Heart right ventricle (tissue), 16 donors: ENCODE data around the gene MYDGF. TPM values are rescaled to one million over a fixed set of nuclear protein-coding genes. Genes with fewer than 3 reads are reported as not detected.
A peak's percentile ranks its signal among the peaks of the same experiment; 100 is the strongest.

Experiments
- ATAC-seq, 8 donors: fragments of 200-7000 bp; cut with Tn5 transposase; one replicate each; pipeline ENCODE4 v1.9.1; 2020; ENCODE audit warnings: mild to moderate bottlenecking in 8 of 8, moderate library complexity in 8 of 8, moderate number of reproducible peaks in 1 of 8
- DNase-seq, 2 donors: peaks; one replicate each; pipeline ENCODE4 v3.0.0-alpha.2; 2020
- H3K27ac ChIP-seq, 10 donors: fragments of 200-600 bp; sonication (generic) in 2 of 10; one replicate each; pipeline versions ENCODE4 v1.5.0 to v1.8.0; 2020 to 2022; ENCODE audit warnings: mild to moderate bottlenecking in 3 of 10
- H3K27me3 ChIP-seq, 7 donors: fragments of 200-600 bp; one replicate each; pipeline ENCODE4 v1.8.0; 2021 to 2022; ENCODE audit warnings: mild to moderate bottlenecking in 2 of 7
- H3K36me3 ChIP-seq, 9 donors: fragments of 200-600 bp; sonication (generic) in 1 of 9; one replicate each; pipeline versions ENCODE4 v1.5.0 to v1.8.0; 2020 to 2022; ENCODE audit warnings: mild to moderate bottlenecking in 2 of 9
- H3K4me1 ChIP-seq, 9 donors: fragments of 200-600 bp; sonication (generic) in 1 of 9; one replicate each; pipeline versions ENCODE4 v1.5.0 to v1.8.0; 2020 to 2022; ENCODE audit warnings: mild to moderate bottlenecking in 4 of 9
- H3K4me3 ChIP-seq, 10 donors: fragments of 200-600 bp; sonication (generic) in 2 of 10; one replicate each; pipeline versions ENCODE4 v1.5.0 to v1.8.0; 2020 to 2022; ENCODE audit warnings: mild to moderate bottlenecking in 7 of 10, moderate library complexity in 2 of 10
- H3K9me3 ChIP-seq, 11 donors: fragments of 200-600 bp in 10 of 11; sonication (generic) in 2 of 11; one replicate each; pipeline versions ENCODE4 v1.5.0 to v1.8.0; 2013 to 2022; ENCODE audit warnings: mild to moderate bottlenecking in 2 of 11, control low read depth in 1 of 11, moderate library complexity in 1 of 11
- WGBS, 2 donors: extraction: QIAGEN DNeasy Blood & Tissue Kit; methylation state at CpG; one replicate each; pipeline ENCODE4 v1.1.7; 2013; ENCODE audit warnings: inconsistent platforms in 1 of 2; 5-methylcytosine and 5-hydroxymethylcytosine counted together
- intact Hi-C, 10 donors: fragments of 100-400 bp; cut with DNase I; formaldehyde crosslinking; loops; one replicate each; pipeline versions ENCODE4 v1.11.1 to v1.14.2; 2022
- polyA plus RNA-seq, 2 donors: library from polyadenylated mRNA; stranded (reverse); fragments of 200-250 nt; gene quantifications; one replicate each; pipeline ENCODE4 v1.2.3, GENCODE V29; 2013
- total RNA-seq, 10 donors: library from RNA; stranded (reverse); fragmentation: NEBNext Ultra II Directional in 3 of 10; extraction: Animal tissue kit (Norgen Biotek cat#: 25700) in 3 of 10; gene quantifications; one replicate each; pipeline versions ENCODE4 v1.2.1 to v1.2.4, GENCODE V29; 2021 to 2023
- TF ChIP-seq, protein P1 (sequence below), 9 donors: fragments of 200-600 bp; sonication (generic) in 2 of 9; IDR thresholded peaks; one replicate each; pipeline versions ENCODE4 v1.5.0 to v1.8.0; 2021 to 2022; ENCODE audit warnings: antibody characterized with exemption in 9 of 9, mild to moderate bottlenecking in 5 of 9, moderate library complexity in 1 of 9
- donor health status: Arrhythmogenic right ventricular cardiomyopathy.
- donor health status: ischemic (EF 13 %, LVEDD 7.1; RV severe dilation, severe dysfunction).
- donor health status: healthy with polysubstance abuse.
- donor health status: DM: no; HTN: yes; CAD: no.
- donor health status: DM: no; HTN: no; CAD: no.
- donor health status: ischemic (EF 25% LVEDD 6.9; RV normal size, moderate dysfunction).
- donor health status: ischemic (EF 25% LVEDD 5.7; RV mildly dilated, moderate dysfunction).
- donor health status: healthy.
- donor health status: DM: yes; HTN: yes; CAD: no.
- donor health status: Ischemic cardiomyopathy.
- donor health status: ischemic (EF 35%, LVEDD 5.7; RV mildly dilated, moderate dysfunction).
- donor health status: nonischemic (EF 11% LVEDD 7.7; RV severe dilation, severe dysfunction).
- donor health status: DM: yes; HTN: yes; CAD: no.
- donor health status: PGD.
- donor health status: ischemic (EF 29% LVEDD 5.4; RV normal size, mild dysfunction).
- donor health status: nonischemic (EF 23%, LVEDD 6.1; RV moderate dilation, normal function).

MYDGF gene
- total and polyA plus RNA-seq, 12 donors = 14.2 to 211 (median 25.3) TPM

DNA sequence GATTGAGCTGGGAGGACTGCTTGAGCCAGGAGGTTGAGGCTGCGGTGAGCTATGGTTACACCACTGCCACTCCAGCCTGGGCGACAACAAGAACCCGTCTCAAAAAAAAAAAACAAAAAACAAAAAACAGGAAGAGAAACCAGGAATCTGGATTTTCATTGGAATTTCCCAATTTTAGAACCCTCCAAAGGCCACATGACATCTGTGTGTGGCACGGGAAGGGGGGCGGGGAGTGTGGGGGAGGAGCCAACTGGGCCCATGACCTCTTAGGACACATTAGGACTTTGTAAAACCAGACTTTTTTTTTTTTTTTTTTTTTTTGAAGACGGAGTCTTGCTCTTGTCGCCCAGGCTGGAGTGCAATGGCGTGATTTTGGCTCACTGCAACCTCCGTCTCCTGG is 21.2 kb upstream of the MYDGF start:
- Histone ChIP-seq H3K4me1 (peaks cover 0 to 42% (median 18%) of the 10 kb centered on the region in 9 donors), H3K27ac (peak overlapping the region in 1 of 10 donors; percentile 79), H3K27me3 (no peaks in the 10 kb centered on the region), H3K36me3 (peaks cover 7 to 99% (median 83%) of the 10 kb centered on the region in 9 donors), H3K4me3 (no peak overlapping the region), H3K9me3 (no peaks in the 10 kb centered on the region)
- DNase-seq = no peak
- intact Hi-C loops = no loop called here
- TF ChIP-seq, protein P1, sequence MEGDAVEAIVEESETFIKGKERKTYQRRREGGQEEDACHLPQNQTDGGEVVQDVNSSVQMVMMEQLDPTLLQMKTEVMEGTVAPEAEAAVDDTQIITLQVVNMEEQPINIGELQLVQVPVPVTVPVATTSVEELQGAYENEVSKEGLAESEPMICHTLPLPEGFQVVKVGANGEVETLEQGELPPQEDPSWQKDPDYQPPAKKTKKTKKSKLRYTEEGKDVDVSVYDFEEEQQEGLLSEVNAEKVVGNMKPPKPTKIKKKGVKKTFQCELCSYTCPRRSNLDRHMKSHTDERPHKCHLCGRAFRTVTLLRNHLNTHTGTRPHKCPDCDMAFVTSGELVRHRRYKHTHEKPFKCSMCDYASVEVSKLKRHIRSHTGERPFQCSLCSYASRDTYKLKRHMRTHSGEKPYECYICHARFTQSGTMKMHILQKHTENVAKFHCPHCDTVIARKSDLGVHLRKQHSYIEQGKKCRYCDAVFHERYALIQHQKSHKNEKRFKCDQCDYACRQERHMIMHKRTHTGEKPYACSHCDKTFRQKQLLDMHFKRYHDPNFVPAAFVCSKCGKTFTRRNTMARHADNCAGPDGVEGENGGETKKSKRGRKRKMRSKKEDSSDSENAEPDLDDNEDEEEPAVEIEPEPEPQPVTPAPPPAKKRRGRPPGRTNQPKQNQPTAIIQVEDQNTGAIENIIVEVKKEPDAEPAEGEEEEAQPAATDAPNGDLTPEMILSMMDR (IDR thresholded peaks at IDR 0.05) = no peak
- 91 to 93% methylated on average over 8 to 9 of the region's 9 CpGs for WGBS, 2 donors
- peak in 1 of 8 donors; percentile 12 for ATAC-seq

DNA sequence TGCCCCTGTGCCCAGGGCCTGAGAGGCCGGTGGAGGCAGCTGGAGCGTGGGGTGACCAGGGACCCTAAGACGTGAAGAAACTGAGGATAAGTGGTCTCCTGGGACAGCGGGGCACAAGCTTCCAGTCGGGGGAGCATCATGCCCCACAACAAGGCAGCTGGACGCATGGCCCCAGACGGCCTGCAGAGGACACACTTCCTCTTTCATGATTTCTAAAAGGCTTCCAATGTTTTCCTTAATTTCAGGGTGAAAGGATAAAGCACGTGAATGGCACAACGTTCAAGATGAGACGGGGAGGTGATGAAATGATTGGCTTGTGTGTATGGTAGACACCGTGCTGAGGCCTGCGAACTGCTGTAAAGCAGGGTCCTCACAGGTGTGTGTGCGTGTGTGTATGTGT is 20.2 kb upstream of the MYDGF start:
- Histone ChIP-seq H3K27me3 (no peaks in the 10 kb centered on the region), H3K4me3 (no peak overlapping the region), H3K36me3 (peaks cover 7 to 99% (median 82%) of the 10 kb centered on the region in 9 donors), H3K27ac (peak overlapping the region in 1 of 10 donors; percentile 79), H3K4me1 (peaks cover 0 to 42% (median 14%) of the 10 kb centered on the region in 9 donors), H3K9me3 (no peaks in the 10 kb centered on the region)
- 83 to 85% methylated on average over 13 of the region's 13 CpGs for WGBS, 2 donors
- DNase-seq = no peak
- intact Hi-C loops = no loop called here
- TF ChIP-seq, protein P1 (IDR thresholded peaks at IDR 0.05) = peak in 1 of 9 donors; percentile 18
- ATAC-seq = no peak

DNA sequence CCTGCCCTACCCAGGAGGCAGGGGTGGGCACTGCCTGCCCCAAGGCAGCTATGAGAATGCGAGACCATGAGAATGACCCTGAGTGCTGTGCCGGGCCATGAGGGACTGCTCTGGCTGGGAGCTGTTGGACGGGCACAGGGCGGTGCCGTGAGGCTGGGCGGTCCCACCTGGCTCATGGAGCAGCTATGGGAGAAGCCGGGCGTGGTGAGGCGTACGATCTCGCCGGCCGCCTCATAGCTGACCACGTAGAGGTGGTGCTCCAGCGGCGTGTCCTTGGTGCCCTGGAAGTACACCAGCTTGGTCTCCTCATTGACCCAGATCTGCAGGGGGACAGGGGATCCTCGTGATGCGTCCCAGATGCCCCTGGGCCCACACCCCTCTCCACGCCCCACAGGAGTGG is 19.3 kb upstream of the MYDGF start:
- Histone ChIP-seq H3K27me3 (no peaks in the 10 kb centered on the region), H3K36me3 (peaks cover 11 to 99% (median 81%) of the 10 kb centered on the region in 9 donors), H3K9me3 (no peaks in the 10 kb centered on the region), H3K27ac (no peak overlapping the region), H3K4me1 (peaks cover 0 to 34% (median 6%) of the 10 kb centered on the region in 9 donors), H3K4me3 (no peak overlapping the region)
- intact Hi-C loops = no loop called here
- 96 to 97% methylated on average over 17 to 19 of the region's 19 CpGs for WGBS, 2 donors
- ATAC-seq (peak in 2 of 8 donors; percentile 2 to 7), DNase-seq (no peak)
- TF ChIP-seq, protein P1 (IDR thresholded peaks at IDR 0.05) = no peak

DNA sequence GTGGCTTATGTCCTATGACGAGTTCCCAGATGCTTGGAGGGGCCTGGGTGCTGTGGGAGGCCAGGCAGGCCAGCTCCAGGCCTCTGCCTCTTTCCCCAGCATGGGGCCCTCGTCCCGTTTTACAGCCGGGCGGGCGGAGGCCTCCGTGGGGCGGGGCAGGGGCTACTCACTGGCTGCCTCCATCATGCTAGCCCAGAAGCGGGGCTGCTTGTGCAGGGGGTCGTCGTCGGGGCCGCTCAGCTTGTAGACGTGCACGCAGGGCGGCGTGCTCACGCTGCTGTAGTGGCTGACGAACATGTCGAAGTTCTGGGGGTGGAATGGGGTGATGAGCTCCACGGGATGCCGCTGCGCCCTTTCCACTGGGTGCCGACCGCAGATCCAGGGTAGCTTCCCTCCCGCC is 18.4 kb upstream of the MYDGF start:
- peaks cover 11 to 99% (median 81%) of the 10 kb centered on the region in 9 donors for H3K36me3 ChIP-seq
- no peak for ATAC-seq
- H3K27ac ChIP-seq = no peak overlapping the region
- TF ChIP-seq, protein P1 (IDR thresholded peaks at IDR 0.05) = no peak
- no peaks in the 10 kb centered on the region for H3K9me3 ChIP-seq
- no peaks in the 10 kb centered on the region for H3K27me3 ChIP-seq
- no peak overlapping the region for H3K4me3 ChIP-seq
- no peak for DNase-seq
- 94 to 95% methylated on average over 26 of the region's 26 CpGs for WGBS, 2 donors
- intact Hi-C loops = no loop called here
- peaks cover 0 to 26% (median 0%) of the 10 kb centered on the region in 9 donors for H3K4me1 ChIP-seq
